ENCODE data around the gene ACOT7. TPM values are rescaled to one million over a fixed set of nuclear protein-coding genes. Genes with fewer than 3 reads are reported as not detected.

Gene ACOT7
- total RNA-seq, 4 donors from 2014 or later, result 21.1 to 27.7 (median 24.6) TPM

DNA sequence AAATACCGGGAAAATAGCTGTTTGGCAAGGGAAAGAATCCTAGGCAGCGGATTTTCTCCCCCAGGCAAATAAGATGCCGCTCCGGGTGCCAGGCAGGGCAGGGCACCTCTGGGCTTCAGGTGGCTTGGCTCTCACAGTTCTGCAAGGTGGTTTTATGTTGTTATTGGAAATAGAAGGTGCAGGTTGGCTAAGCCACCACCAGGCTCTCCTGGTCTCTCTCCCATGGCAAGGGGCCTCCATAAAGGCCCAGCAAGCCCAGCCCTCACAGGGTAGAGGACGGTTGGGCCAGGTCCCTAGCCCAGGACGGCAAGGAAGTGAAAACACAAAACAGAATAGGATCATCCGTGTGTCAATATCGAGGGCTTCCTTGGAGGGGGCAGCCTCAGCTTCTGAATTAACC is 95.0 kb downstream of the ACOT7 start:
- TF ChIP-seq, protein P1, sequence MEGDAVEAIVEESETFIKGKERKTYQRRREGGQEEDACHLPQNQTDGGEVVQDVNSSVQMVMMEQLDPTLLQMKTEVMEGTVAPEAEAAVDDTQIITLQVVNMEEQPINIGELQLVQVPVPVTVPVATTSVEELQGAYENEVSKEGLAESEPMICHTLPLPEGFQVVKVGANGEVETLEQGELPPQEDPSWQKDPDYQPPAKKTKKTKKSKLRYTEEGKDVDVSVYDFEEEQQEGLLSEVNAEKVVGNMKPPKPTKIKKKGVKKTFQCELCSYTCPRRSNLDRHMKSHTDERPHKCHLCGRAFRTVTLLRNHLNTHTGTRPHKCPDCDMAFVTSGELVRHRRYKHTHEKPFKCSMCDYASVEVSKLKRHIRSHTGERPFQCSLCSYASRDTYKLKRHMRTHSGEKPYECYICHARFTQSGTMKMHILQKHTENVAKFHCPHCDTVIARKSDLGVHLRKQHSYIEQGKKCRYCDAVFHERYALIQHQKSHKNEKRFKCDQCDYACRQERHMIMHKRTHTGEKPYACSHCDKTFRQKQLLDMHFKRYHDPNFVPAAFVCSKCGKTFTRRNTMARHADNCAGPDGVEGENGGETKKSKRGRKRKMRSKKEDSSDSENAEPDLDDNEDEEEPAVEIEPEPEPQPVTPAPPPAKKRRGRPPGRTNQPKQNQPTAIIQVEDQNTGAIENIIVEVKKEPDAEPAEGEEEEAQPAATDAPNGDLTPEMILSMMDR (IDR thresholded peaks at IDR 0.05), result no peak
- no peak for TF ChIP-seq POLR2A (IDR thresholded peaks at IDR 0.05)
- H3K4me3 ChIP-seq (ENCODE audit: low read depth, poor library complexity, severe bottlenecking), result no peak overlapping the region
- no peak for DNase-seq (ENCODE audit: low spot score in 2 of 2)
- 90 to 93% methylated on average over 8 of the region's 8 CpGs for WGBS, 2 donors
- intact Hi-C loops (cut with DNase I; ENCODE audit: low total_unique reads), result no loop called here

DNA sequence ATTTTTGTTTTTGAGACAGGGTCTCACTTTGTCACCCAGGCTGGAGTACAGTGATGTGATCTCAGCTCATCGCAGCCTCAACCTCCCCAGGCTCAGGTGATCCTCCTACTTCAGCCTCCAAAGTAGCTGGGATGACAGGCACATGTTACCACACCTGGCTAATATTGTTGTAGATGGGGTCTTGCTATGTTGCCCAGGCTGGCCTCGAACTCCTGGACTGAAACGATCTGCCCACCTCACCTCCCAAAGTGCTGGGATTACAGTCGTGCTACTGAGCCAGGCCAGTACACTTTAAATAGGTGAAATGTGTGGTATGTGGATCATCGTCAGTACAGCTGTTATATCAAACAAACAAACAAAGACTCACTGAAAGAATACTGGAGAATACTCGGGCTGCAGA is 97.7 kb downstream of the ACOT7 start:
- intact Hi-C loops (cut with DNase I; ENCODE audit: low total_unique reads), result no loop called here
- no peak for DNase-seq (ENCODE audit: low spot score in 2 of 2)
- no peak overlapping the region for H3K4me3 ChIP-seq (ENCODE audit: low read depth, poor library complexity, severe bottlenecking)
- TF ChIP-seq, protein P1 (IDR thresholded peaks at IDR 0.05), result no peak
- no peak for TF ChIP-seq POLR2A (IDR thresholded peaks at IDR 0.05)
- whole genome bisulfite sequencing, 2 donors, result 89 to 96% methylated on average over 6 of the region's 6 CpGs

DNA sequence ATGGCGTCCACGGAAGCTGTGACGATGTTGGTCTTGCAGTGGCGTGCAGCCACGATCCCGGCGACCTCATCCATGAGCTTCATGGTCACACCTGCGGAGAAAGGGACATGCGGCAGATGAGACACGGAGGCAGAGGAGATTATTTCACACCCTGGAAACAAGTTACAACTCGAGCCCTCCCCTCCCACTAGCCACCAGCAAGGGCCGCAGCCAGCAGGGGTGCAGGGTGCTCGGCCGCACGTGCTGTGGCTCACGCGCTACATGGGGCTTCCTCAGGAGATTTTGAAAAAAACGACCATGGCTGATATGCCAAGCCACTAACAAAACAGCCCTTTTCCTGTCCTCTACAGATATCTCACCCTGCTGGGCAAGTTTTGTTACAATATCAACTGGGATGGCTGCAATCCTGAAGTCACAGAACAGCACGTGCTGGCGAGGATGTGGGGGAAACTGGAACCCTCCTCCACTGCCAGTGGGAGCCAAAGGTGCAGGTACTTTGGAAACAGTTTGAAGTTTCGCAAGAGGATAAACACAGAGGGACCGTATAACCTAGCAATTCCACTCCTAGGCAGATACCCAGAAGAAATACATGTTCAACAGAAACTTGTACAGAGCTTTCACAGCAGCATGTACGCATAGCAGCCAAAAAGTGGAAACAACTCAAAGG is 98.5 kb downstream of the ACOT7 start:
- WGBS, 2 donors, result 81 to 85% methylated on average over 23 of the region's 23 CpGs
- TF ChIP-seq POLR2A (IDR thresholded peaks at IDR 0.05), result no peak
- TF ChIP-seq, protein P1 (IDR thresholded peaks at IDR 0.05), result no peak
- intact Hi-C loops (cut with DNase I; ENCODE audit: low total_unique reads), result no loop called here
- H3K4me3 ChIP-seq (ENCODE audit: low read depth, poor library complexity, severe bottlenecking), result no peak overlapping the region
- DNase-seq (ENCODE audit: low spot score in 2 of 2), result no peak

DNA sequence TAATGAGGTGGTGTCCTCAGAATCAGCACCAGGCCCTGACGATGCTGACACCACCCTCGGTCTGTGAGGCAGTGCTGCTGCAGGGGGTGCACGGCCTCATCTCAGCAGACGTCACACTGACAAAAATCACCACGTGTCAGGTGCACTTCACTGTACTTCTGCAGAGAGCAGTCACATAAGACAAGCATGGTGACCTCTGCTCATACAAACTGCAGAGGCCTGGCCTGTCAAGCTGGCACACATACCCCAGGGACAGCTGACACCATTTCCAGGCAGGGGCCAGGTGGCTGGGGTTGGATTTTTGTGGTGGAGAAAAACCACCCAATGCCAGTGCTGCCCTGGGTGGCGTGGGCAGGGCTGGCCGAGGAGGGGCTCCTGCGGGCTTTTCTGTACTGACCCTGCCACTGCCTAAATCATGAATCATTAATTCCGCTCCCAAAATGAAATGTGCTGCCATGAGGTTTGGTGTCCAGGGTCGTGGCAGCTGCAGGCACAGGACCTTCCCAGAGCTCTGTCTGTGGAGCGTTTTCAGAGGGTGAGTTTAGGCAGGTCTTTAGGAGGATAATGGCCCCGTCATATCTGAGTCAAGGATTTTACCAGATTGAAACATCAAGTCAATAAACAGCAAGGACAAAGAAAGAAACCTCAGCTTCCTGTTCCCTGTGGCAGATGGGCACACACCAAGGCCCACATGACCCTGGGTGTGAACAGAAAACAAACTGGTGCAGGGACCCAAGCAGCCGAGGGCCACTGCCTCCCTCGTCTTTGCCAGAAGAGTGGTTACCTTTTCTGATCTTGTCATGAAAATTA is 99.3 kb downstream of the ACOT7 start:
- H3K4me3 ChIP-seq (ENCODE audit: low read depth, poor library complexity, severe bottlenecking), result no peak overlapping the region
- TF ChIP-seq POLR2A (IDR thresholded peaks at IDR 0.05), result no peak
- TF ChIP-seq, protein P1 (IDR thresholded peaks at IDR 0.05), result no peak
- 89 to 93% methylated on average over 10 to 14 of the region's 14 CpGs for WGBS, 2 donors
- intact Hi-C loops (cut with DNase I; ENCODE audit: low total_unique reads), result no loop called here
- no peak for DNase-seq (ENCODE audit: low spot score in 2 of 2)

DNA sequence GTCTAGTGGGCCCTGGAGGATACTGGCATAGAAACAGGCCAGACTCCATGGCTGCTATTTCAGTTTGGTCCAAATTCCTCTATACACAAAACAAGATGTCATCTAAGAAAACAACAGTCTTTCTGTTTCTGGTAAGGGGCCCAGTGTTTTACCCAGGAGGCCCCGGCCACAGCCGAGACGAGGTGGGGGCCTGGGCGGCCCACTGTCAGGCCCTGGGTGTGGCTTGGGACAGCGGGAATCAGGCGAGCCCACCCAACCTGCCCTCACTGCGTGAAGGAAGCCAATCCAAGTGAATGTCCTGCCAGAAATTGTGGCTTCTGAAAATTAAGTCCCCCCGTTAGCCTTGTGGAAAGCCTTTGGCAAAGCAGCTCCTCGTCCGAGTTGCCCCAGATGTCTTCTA is 101.5 kb downstream of the ACOT7 start:
- no peak overlapping the region for H3K4me3 ChIP-seq (ENCODE audit: low read depth, poor library complexity, severe bottlenecking)
- intact Hi-C loops (cut with DNase I; ENCODE audit: low total_unique reads), result no loop called here
- DNase-seq (ENCODE audit: low spot score in 2 of 2), result no peak
- WGBS, 2 donors, result 67 to 72% methylated on average over 10 of the region's 10 CpGs
- TF ChIP-seq, protein P1 (IDR thresholded peaks at IDR 0.05), result no peak
- no peak for TF ChIP-seq POLR2A (IDR thresholded peaks at IDR 0.05)

Measured in lower leg skin (tissue), 4 donors.